ENCODE data around the gene NHLRC1.

Gene NHLRC1

GRCh38 chr6:18138906-18139305 lies 16.4 kb upstream of the NHLRC1 start:
- DNase-seq (ENCODE audit: low spot score): no peak

- DNase-seq (ENCODE audit: low spot score): no peak
Measured at GRCh38 chr6:18136260-18136659, 13.8 kb upstream of the NHLRC1 start.

- DNase-seq (ENCODE audit: low spot score): no peak
Measured at GRCh38 chr6:18135171-18135570, 12.7 kb upstream of the NHLRC1 start.

GRCh38 chr6:18132346-18132745 lies 9.9 kb upstream of the NHLRC1 start:
- DNase-seq (ENCODE audit: low spot score): no peak

- DNase-seq (ENCODE audit: low spot score): no peak
Measured at GRCh38 chr6:18126121-18126520, 3.6 kb upstream of the NHLRC1 start.

GRCh38 chr6:18121580-18122127 lies 823 bp downstream of the NHLRC1 start:
- DNase-seq (ENCODE audit: low spot score): peak; percentile 55

- DNase-seq (ENCODE audit: low spot score): no peak
Measured at GRCh38 chr6:18119236-18119635, 3.2 kb downstream of the NHLRC1 start.

- no peak for DNase-seq (ENCODE audit: low spot score)
Measured at GRCh38 chr6:18118330-18118729, 4.1 kb downstream of the NHLRC1 start.

- DNase-seq (ENCODE audit: low spot score): no peak
Measured at GRCh38 chr6:18117136-18117535, 5.3 kb downstream of the NHLRC1 start.

- DNase-seq (ENCODE audit: low spot score): no peak
Measured at GRCh38 chr6:18115356-18115755, 7.1 kb downstream of the NHLRC1 start.

GRCh38 chr6:18110162-18110561 lies 12.3 kb downstream of the NHLRC1 start:
- no peak for DNase-seq (ENCODE audit: low spot score)

GRCh38 chr6:18107061-18107460 lies 15.4 kb downstream of the NHLRC1 start:
- no peak for DNase-seq (ENCODE audit: low spot score)

GRCh38 chr6:18102783-18103509 lies 19.5 kb downstream of the NHLRC1 start:
- no peak for DNase-seq (ENCODE audit: low spot score)

- no peak for DNase-seq (ENCODE audit: low spot score)
Measured at GRCh38 chr6:18101873-18102272, 20.6 kb downstream of the NHLRC1 start.

GRCh38 chr6:18101271-18101670 lies 21.2 kb downstream of the NHLRC1 start:
- no peak for DNase-seq (ENCODE audit: low spot score)

GRCh38 chr6:18100296-18100695 lies 22.2 kb downstream of the NHLRC1 start:
- DNase-seq (ENCODE audit: low spot score): no peak

GRCh38 chr6:18099511-18099910 lies 23.0 kb downstream of the NHLRC1 start:
- DNase-seq (ENCODE audit: low spot score): no peak

- no peak for DNase-seq (ENCODE audit: low spot score)
Measured at GRCh38 chr6:18096423-18096822, 26.1 kb downstream of the NHLRC1 start.

- no peak for DNase-seq (ENCODE audit: low spot score)
Measured at GRCh38 chr6:18091382-18091781, 31.1 kb downstream of the NHLRC1 start.

GRCh38 chr6:18090349-18090786 lies 32.1 kb downstream of the NHLRC1 start:
- DNase-seq (ENCODE audit: low spot score): no peak

GRCh38 chr6:18088419-18089296 lies 33.8 kb downstream of the NHLRC1 start:
- no peak for DNase-seq (ENCODE audit: low spot score)

- DNase-seq (ENCODE audit: low spot score): no peak
Measured at GRCh38 chr6:18087396-18088165, 34.9 kb downstream of the NHLRC1 start.

Data from ecto neural progenitor cell (in vitro differentiated cells).